Panc1 (cell line): Measurements from ENCODE around the gene GRK2. TPM values are rescaled to one million over a fixed set of nuclear protein-coding genes. Genes with fewer than 3 reads are reported as not detected.

Experiments used
- ATAC-seq: fragments of 200-7000 bp; cut with Tn5 transposase; 2 replicates; pipeline ENCODE4 v1.9.1; 2020; ENCODE audit warnings: mild to moderate bottlenecking, moderate library complexity
- BruUV-seq: library from RNA; stranded (reverse); fragments of 400-500 nt; replicated peaks from 2 replicates; lab custom pipeline; 2021; lab: Mats Ljungman, UMichigan
- CTCF ChIA-PET: fragments of 300-600 bp; sonication (Branson Sonifier 250); formaldehyde crosslinking; loops from one replicate; lab custom pipeline; 2022; ENCODE audit warnings: antibody characterized with exemption; lab: Charles Lee
- POLR2A ChIA-PET: fragments of 300-600 bp; sonication (Branson Sonifier 250); formaldehyde crosslinking; loops from one replicate; lab custom pipeline; 2022; ENCODE audit warnings: antibody characterized with exemption; lab: Charles Lee
- DNase-seq: peaks from one replicate; pipeline ENCODE4 v3.0.0-alpha.2; 2010; ENCODE audit warnings: low read depth, low spot score
- H3K27ac ChIP-seq: 2 replicates; pipeline ENCODE4 v1.5.1; 2011; ENCODE audit warnings: mild to moderate bottlenecking, low read length, inconsistent platforms
- H3K27me3 ChIP-seq: fragments of 200-500 bp; sonication (Bioruptor generic); 2 replicates; pipeline ENCODE4 v1.6.0; 2014; ENCODE audit warnings: low read length, inconsistent platforms; ENCODE audit not compliant: control insufficient read depth, insufficient read depth
- H3K36me3 ChIP-seq: fragments of 200-500 bp; sonication (Bioruptor generic); 2 replicates; pipeline ENCODE4 v1.5.1; 2014; ENCODE audit warnings: inconsistent platforms, mild to moderate bottlenecking, low read length, moderate library complexity; ENCODE audit not compliant: control insufficient read depth, insufficient read depth
- H3K4me1 ChIP-seq: 2 replicates; pipeline ENCODE4 v1.5.1; 2011; ENCODE audit warnings: inconsistent platforms, mild to moderate bottlenecking, low read length, moderate library complexity; ENCODE audit not compliant: control insufficient read depth, insufficient read depth
- H3K4me3 ChIP-seq, 2 experiments: 2 replicates each; pipeline ENCODE4 v1.5.1; 2011 to 2012; ENCODE audit warnings: low read depth in 2 of 2, low read length in 2 of 2, mild to moderate bottlenecking in 2 of 2, inconsistent platforms in 1 of 2, moderate library complexity in 1 of 2
- H3K9me3 ChIP-seq: fragments of 200-500 bp; sonication (Bioruptor generic); 2 replicates; pipeline ENCODE4 v1.5.1; 2014; ENCODE audit warnings: low read depth, mild to moderate bottlenecking, inconsistent platforms, low read length, moderate library complexity; ENCODE audit not compliant: control insufficient read depth, insufficient read depth
- POLR2AphosphoS5 ChIP-seq: IDR thresholded peaks from 2 replicates; pipeline ENCODE4 v1.6.1; 2012; ENCODE audit warnings: mild to moderate bottlenecking, low read depth, low read length, moderate library complexity
- SIN3A ChIP-seq: IDR thresholded peaks from 2 replicates; pipeline ENCODE4 v1.6.1; 2012; ENCODE audit warnings: low read depth, mild to moderate bottlenecking, low read length, moderate library complexity, borderline replicate concordance; ENCODE audit not compliant: insufficient read depth
- TCF7L2 ChIP-seq: IDR thresholded peaks from 2 replicates; pipeline ENCODE4 v1.6.1; 2011; ENCODE audit warnings: mild to moderate bottlenecking, low read depth, low read length, inconsistent platforms
- in situ Hi-C: cut with HindIII; loops from 2 replicates; pipeline ENCODE4 v1.10.0; 2016; ENCODE audit warnings: low sequenced_read_pairs, low pct_unique_long_range_greater_than_20kb
- intact Hi-C: fragments of 100-400 bp; cut with micrococcal nuclease; formaldehyde crosslinking; loops from one replicate; pipeline ENCODE4 v1.10.0; 2022; ENCODE audit not compliant: unreplicated experiment
- total RNA-seq: library from RNA; stranded (reverse); gene quantifications from one replicate; pipeline ENCODE4 v1.2.1, GENCODE V29; 2021; ENCODE audit not compliant: unreplicated experiment
- TF ChIP-seq, protein P1 (sequence below): fragments of 450-650 bp; IDR thresholded peaks from 2 replicates; pipeline ENCODE4 v1.5.1; 2017; ENCODE audit warnings: mild to moderate bottlenecking
- TF ChIP-seq, protein P2 (sequence below), 2 experiments: IDR thresholded peaks; 2 replicates each; pipeline ENCODE4 v1.6.1; 2011 to 2012; ENCODE audit warnings: low read depth in 2 of 2, control low read depth in 1 of 2, low read length in 1 of 2, mild to moderate bottlenecking in 1 of 2, moderate library complexity in 1 of 2; ENCODE audit not compliant: insufficient read depth in 1 of 2

Gene GRK2
- total RNA-seq, 1 experiment from 2014 or later: 103 TPM

DNA sequence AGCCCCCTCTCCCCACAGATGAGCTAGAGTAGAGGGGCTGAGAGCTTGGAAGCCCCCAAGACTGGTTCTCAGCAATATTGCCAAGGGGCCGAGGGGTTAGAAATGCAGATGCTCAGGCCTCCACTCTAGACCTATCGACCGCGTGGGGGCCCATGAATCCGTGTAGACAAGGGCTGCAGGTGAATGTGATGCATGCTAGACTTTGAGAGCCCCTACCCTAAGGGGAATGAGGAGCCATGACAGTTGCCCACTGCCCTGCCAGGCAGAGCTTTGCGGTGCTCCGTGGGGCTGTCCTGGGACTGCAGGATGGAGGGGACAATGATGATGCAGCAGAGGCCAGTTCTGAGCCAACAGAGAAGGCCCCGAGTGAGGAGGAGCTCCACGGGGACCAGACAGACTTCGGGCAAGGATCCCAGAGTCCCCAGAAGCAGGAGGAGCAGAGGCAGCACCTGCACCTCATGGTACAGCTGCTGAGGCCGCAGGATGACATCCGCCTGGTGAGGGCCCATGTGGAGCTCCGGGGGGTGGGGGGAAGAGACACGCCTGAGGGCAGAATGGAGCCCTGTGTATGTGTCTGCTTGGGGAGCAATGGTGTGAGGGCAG is 38.3 kb downstream of the GRK2 start (continued):
- no peak for TF ChIP-seq TCF7L2

DNA sequence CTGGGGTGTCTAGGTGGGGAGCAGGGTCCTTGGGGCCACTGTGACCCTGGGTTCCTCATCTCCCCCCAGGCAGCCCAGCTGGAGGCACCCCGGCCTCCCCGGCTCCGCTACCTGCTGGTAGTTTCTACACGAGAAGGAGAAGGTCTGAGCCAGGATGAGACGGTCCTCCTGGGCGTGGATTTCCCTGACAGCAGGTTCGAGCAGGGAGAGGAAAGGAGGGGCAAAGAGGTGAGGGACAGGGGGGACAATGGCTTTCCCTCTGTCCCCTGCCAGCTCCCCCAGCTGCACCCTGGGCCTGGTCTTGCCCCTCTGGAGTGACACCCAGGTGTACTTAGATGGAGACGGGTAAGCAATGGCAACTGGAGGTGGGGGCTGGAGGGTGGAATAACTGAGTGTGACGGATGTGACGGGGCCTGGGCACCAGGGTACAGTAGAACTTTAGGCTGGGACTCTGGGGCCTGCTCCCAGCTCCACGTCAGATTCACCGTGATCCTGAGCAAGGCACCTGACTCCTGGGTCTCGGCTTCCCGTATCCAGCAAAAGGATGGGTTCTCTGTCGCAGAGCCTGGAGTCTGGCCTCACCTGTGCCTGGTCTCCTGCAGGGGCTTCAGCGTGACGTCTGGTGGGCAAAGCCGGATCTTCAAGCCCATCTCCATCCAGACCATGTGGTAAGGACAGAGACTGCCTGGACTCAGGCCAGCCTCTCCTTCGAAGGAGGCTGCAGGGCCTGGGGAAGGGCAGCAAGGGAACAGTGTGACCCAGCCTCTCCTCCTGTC is 40.7 kb downstream of the GRK2 start:
- in situ Hi-C loops (no loop called here), intact Hi-C loops (no loop called here)
- ChIA-PET POLR2A (no interaction called here), CTCF (no interaction called here)
- peaks cover 20% of the 10 kb centered on the region for H3K4me1 ChIP-seq
- H3K36me3 ChIP-seq: no peaks in the 10 kb centered on the region; the same call in 1 of the 2 replicates
- DNase-seq: no peak
- no peak overlapping the region for H3K27ac ChIP-seq
- no peak for TF ChIP-seq SIN3A
- TF ChIP-seq, protein P1, sequence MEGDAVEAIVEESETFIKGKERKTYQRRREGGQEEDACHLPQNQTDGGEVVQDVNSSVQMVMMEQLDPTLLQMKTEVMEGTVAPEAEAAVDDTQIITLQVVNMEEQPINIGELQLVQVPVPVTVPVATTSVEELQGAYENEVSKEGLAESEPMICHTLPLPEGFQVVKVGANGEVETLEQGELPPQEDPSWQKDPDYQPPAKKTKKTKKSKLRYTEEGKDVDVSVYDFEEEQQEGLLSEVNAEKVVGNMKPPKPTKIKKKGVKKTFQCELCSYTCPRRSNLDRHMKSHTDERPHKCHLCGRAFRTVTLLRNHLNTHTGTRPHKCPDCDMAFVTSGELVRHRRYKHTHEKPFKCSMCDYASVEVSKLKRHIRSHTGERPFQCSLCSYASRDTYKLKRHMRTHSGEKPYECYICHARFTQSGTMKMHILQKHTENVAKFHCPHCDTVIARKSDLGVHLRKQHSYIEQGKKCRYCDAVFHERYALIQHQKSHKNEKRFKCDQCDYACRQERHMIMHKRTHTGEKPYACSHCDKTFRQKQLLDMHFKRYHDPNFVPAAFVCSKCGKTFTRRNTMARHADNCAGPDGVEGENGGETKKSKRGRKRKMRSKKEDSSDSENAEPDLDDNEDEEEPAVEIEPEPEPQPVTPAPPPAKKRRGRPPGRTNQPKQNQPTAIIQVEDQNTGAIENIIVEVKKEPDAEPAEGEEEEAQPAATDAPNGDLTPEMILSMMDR: no peak
- TF ChIP-seq TCF7L2: no peak
- TF ChIP-seq, protein P2, sequence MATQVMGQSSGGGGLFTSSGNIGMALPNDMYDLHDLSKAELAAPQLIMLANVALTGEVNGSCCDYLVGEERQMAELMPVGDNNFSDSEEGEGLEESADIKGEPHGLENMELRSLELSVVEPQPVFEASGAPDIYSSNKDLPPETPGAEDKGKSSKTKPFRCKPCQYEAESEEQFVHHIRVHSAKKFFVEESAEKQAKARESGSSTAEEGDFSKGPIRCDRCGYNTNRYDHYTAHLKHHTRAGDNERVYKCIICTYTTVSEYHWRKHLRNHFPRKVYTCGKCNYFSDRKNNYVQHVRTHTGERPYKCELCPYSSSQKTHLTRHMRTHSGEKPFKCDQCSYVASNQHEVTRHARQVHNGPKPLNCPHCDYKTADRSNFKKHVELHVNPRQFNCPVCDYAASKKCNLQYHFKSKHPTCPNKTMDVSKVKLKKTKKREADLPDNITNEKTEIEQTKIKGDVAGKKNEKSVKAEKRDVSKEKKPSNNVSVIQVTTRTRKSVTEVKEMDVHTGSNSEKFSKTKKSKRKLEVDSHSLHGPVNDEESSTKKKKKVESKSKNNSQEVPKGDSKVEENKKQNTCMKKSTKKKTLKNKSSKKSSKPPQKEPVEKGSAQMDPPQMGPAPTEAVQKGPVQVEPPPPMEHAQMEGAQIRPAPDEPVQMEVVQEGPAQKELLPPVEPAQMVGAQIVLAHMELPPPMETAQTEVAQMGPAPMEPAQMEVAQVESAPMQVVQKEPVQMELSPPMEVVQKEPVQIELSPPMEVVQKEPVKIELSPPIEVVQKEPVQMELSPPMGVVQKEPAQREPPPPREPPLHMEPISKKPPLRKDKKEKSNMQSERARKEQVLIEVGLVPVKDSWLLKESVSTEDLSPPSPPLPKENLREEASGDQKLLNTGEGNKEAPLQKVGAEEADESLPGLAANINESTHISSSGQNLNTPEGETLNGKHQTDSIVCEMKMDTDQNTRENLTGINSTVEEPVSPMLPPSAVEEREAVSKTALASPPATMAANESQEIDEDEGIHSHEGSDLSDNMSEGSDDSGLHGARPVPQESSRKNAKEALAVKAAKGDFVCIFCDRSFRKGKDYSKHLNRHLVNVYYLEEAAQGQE (IDR thresholded peaks at IDR 0.05; ENCODE audit: insufficient read depth in 1 of 2, low read depth in 2 of 2, low read length in 1 of 2): no peak
- no peak for TF ChIP-seq POLR2AphosphoS5
- no peaks in the 10 kb centered on the region for H3K9me3 ChIP-seq
- ATAC-seq: no peak
- H3K27me3 ChIP-seq: no peaks in the 10 kb centered on the region
- no peak overlapping the region for H3K4me3 ChIP-seq
- BruUV-seq: no TSS peak

DNA sequence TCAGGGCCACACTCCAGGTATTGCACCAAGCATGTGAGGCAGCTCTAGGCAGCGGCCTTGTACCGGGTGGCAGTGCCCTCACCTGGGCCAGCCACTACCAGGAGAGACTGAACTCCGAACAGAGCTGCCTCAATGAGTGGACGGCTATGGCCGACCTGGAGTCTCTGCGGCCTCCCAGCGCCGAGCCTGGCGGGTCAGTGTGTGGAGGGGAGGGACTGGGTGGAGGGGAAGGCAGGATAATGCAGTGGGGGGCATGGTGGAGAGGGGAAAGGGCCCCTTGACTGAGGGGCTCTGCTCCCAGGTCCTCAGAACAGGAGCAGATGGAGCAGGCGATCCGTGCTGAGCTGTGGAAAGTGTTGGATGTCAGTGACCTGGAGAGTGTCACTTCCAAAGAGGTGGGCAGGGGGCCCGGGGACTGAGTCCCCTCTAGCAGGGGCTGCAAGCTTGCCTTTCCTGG is 41.3 kb downstream of the GRK2 start:
- H3K27ac ChIP-seq: no peak overlapping the region
- H3K27me3 ChIP-seq: no peaks in the 10 kb centered on the region
- no TSS peak for BruUV-seq
- POLR2A ChIA-PET: no interaction called here
- no peak overlapping the region for H3K4me3 ChIP-seq
- CTCF ChIA-PET: interaction anchor here (0.6 to 0.7 kb wide), 2 partner anchors 9 to 254 kb away, joined by 3 to 7 read pairs; no protein-coding TSS in a partner anchor
- DNase-seq (no peak), ATAC-seq (no peak)
- no peaks in the 10 kb centered on the region; the same call in 1 of the 2 replicates for H3K36me3 ChIP-seq
- TF ChIP-seq TCF7L2 (no peak), POLR2AphosphoS5 (no peak), SIN3A (no peak)
- TF ChIP-seq, protein P1: no peak
- TF ChIP-seq, protein P2 (IDR thresholded peaks at IDR 0.05; ENCODE audit: insufficient read depth in 1 of 2, low read depth in 2 of 2, low read length in 1 of 2): no peak
- intact Hi-C loops: no loop called here
- peaks cover 14% of the 10 kb centered on the region for H3K4me1 ChIP-seq
- in situ Hi-C loops: no loop called here
- H3K9me3 ChIP-seq: no peaks in the 10 kb centered on the region
